Sigmoid colon (tissue), 7 donors: ENCODE results near the gene BICC1. TPM values are rescaled to one million over a fixed set of nuclear protein-coding genes. Genes with fewer than 3 reads are reported as not detected.
A peak's percentile ranks its signal among the peaks of the same experiment; 100 is the strongest.

Experiments
- DNase-seq: peaks from one replicate; pipeline ENCODE4 v3.0.0-alpha.2; 2019
- H3K27ac ChIP-seq, 4 donors: fragments of 200-600 bp; sonication (generic); one replicate each; pipeline ENCODE4 v1.5.1; 2016 to 2019; ENCODE audit warnings: mild to moderate bottlenecking in 1 of 4
- H3K27me3 ChIP-seq, 3 donors: fragments of 200-600 bp; sonication (generic); one replicate each; pipeline ENCODE4 v1.5.1; 2019; ENCODE audit warnings: mild to moderate bottlenecking in 1 of 3
- H3K36me3 ChIP-seq, 4 donors: fragments of 200-600 bp; sonication (generic); one replicate each; pipeline ENCODE4 v1.5.1; 2016 to 2019
- H3K4me1 ChIP-seq, 4 donors: fragments of 200-600 bp; sonication (generic); one replicate each; pipeline ENCODE4 v1.5.1; 2017 to 2019
- H3K4me3 ChIP-seq, 4 donors: fragments of 200-600 bp; sonication (generic); one replicate each; pipeline ENCODE4 v1.5.1; 2017 to 2019; ENCODE audit warnings: mild to moderate bottlenecking in 2 of 4, moderate library complexity in 1 of 4
- H3K9me3 ChIP-seq, 4 donors: fragments of 200-600 bp in 3 of 4; sonication (generic) in 3 of 4; one replicate each; pipeline versions ENCODE4 v1.5.1 to v1.6.1; 2013 to 2019
- CTCF ChIP-seq, 4 experiments: fragments of 450-650 bp in 3 of 4; fragments of 200-600 bp in 1 of 4; IDR thresholded peaks; one replicate each; pipeline ENCODE4 v1.5.1; 2016 to 2019; ENCODE audit warnings: antibody characterized with exemption in 4 of 4, mild to moderate bottlenecking in 3 of 4, moderate library complexity in 2 of 4
- EP300 ChIP-seq, 4 donors: sonication (generic); formaldehyde crosslinking; IDR thresholded peaks; one replicate each; pipeline ENCODE4 v1.6.1; 2017; ENCODE audit warnings: antibody characterized with exemption in 4 of 4
- POLR2A ChIP-seq, 2 donors: fragments of 450-650 bp; IDR thresholded peaks; one replicate each; pipeline ENCODE4 v1.6.1; 2016; ENCODE audit warnings: antibody characterized with exemption in 2 of 2, mild to moderate bottlenecking in 2 of 2, moderate library complexity in 2 of 2
- POLR2AphosphoS5 ChIP-seq, 4 donors: sonication (generic); formaldehyde crosslinking; IDR thresholded peaks; one replicate each; pipeline ENCODE4 v1.6.1; 2017; ENCODE audit warnings: antibody characterized with exemption in 4 of 4
- WGBS, 2 donors: extraction: QIAGEN DNeasy Blood & Tissue Kit; methylation state at CpG; one replicate each; pipeline ENCODE4 v1.1.7; 2013; 5-methylcytosine and 5-hydroxymethylcytosine counted together
- intact Hi-C: fragments of 100-400 bp; cut with DNase I; formaldehyde crosslinking; loops from one replicate; pipeline ENCODE4 v1.15.1; 2023
- polyA plus RNA-seq, 3 donors: library from polyadenylated mRNA; stranded (reverse); fragments of 200-250 nt; gene quantifications; one replicate each; pipeline ENCODE4 v1.2.3, GENCODE V29; 2013
- total RNA-seq, 4 donors: library from RNA; depleted of rRNA; stranded (reverse); fragments of >200 nt; gene quantifications; one replicate each; pipeline ENCODE4 v1.1.0, GENCODE V29; 2016
- donor health status: healthy with polysubstance abuse.
- donor health status: Bipolar disorder and iron deficiency.
- donor health status: healthy.

Gene BICC1
- total and polyA plus RNA-seq, 7 donors, result 0.46 to 17.3 (median 7.9) TPM

GRCh38 chr10:58772758-58773157 lies 260.1 kb downstream of the BICC1 start:
- Histone ChIP-seq H3K27me3 (no peaks in the 10 kb centered on the region), H3K36me3 (no peaks in the 10 kb centered on the region), H3K4me1 (peaks cover 0 to 11% (median 0%) of the 10 kb centered on the region in 4 donors), H3K4me3 (no peak overlapping the region), H3K9me3 (peaks cover 0 to under 1% (median 0%) of the 10 kb centered on the region in 4 donors), H3K27ac (no peak overlapping the region)
- 92 to 96% methylated on average over 3 of the region's 3 CpGs for WGBS, 2 donors
- intact Hi-C loops, result no loop called here
- TF ChIP-seq POLR2A (IDR thresholded peaks at IDR 0.05) (no peak), EP300 (IDR thresholded peaks at IDR 0.05) (no peak), CTCF (IDR thresholded peaks at IDR 0.05) (no peak), POLR2AphosphoS5 (IDR thresholded peaks at IDR 0.05) (no peak)
- no peak for DNase-seq

DNA sequence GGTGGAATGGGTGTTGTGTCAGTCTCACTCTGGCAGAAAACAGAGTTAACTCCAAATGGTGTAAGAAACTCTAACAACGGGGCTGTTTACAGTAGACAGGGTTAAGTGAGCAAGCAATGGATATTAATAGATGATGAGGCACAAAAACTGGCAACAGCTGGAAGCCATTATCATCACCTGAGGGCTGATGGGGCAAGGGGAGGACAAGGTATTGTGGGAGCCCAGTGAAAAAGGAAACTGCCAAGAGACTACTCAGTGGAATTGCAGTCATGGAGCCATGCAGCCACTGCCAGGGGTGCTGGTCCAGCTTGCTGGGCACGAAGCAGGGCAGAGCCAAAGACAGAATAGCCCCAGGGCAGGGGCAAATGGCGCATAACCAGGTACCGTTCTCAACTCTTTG lies 260.7 kb downstream of the BICC1 start:
- intact Hi-C loops, result no loop called here
- Histone ChIP-seq H3K4me1 (peaks cover 0 to 11% (median 0%) of the 10 kb centered on the region in 4 donors), H3K27ac (peak overlapping the region in 1 of 4 donors; percentile 24), H3K27me3 (no peaks in the 10 kb centered on the region), H3K4me3 (no peak overlapping the region), H3K36me3 (no peaks in the 10 kb centered on the region), H3K9me3 (no peaks in the 10 kb centered on the region)
- DNase-seq, result no peak
- WGBS, 2 donors, result 87 to 91% methylated on average over 4 of the region's 4 CpGs
- TF ChIP-seq POLR2A (IDR thresholded peaks at IDR 0.05) (no peak), EP300 (IDR thresholded peaks at IDR 0.05) (no peak), POLR2AphosphoS5 (IDR thresholded peaks at IDR 0.05) (no peak), CTCF (IDR thresholded peaks at IDR 0.05) (no peak)

DNA sequence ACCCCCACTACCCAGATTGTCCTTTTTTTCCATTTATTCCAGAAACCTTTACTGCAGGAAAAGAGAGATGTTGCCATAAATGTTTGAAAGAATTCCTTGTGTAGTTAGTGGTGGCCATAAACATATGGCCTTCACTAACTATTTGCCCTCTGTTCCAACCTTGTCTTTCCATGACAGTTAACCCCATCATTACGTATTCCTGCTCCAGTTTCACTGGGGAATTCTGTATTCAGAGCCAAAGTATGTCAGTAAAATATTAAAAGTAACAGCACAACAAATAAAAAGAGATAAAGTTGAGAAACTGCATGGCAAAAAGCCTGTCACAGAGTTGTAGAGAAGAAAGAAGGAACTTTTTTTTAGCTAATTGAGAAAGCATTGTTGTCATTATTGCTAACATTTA lies 261.3 kb downstream of the BICC1 start:
- H3K27ac ChIP-seq, result no peak overlapping the region
- intact Hi-C loops, result no loop called here

GRCh38 chr10:58775960-58776567 lies 263.4 kb downstream of the BICC1 start:
- no peaks in the 10 kb centered on the region for H3K9me3 ChIP-seq
- peaks cover 0 to 17% (median 0%) of the 10 kb centered on the region in 4 donors for H3K4me1 ChIP-seq
- peak in 3 of 4 donors; percentile 36 to 53 (median 53) for TF ChIP-seq POLR2AphosphoS5 (IDR thresholded peaks at IDR 0.05)
- no peak for TF ChIP-seq EP300 (IDR thresholded peaks at IDR 0.05)
- WGBS, 2 donors, result 58 to 70% methylated on average over 4 of the region's 4 CpGs
- H3K27ac ChIP-seq, result peak overlapping the region in 2 of 4 donors; percentile 10 to 12
- no peak for DNase-seq
- intact Hi-C loops, result no loop called here
- no peak overlapping the region for H3K4me3 ChIP-seq
- no peaks in the 10 kb centered on the region for H3K27me3 ChIP-seq
- H3K36me3 ChIP-seq, result no peaks in the 10 kb centered on the region

More for the DNA sequence above, 261.3 kb downstream of the BICC1 start:
- no peak for TF ChIP-seq CTCF (IDR thresholded peaks at IDR 0.05)
- no peak for TF ChIP-seq POLR2AphosphoS5 (IDR thresholded peaks at IDR 0.05)
- no peak for TF ChIP-seq EP300 (IDR thresholded peaks at IDR 0.05)
- no peak for TF ChIP-seq POLR2A (IDR thresholded peaks at IDR 0.05)
- Histone ChIP-seq H3K36me3 (no peaks in the 10 kb centered on the region), H3K27me3 (no peaks in the 10 kb centered on the region), H3K4me3 (no peak overlapping the region), H3K9me3 (no peaks in the 10 kb centered on the region), H3K4me1 (peaks cover 0 to 16% (median 0%) of the 10 kb centered on the region in 4 donors)
- WGBS, 2 donors, result 46 to 78% methylated on average over 1 of the region's 1 CpG
- DNase-seq, result no peak

DNA sequence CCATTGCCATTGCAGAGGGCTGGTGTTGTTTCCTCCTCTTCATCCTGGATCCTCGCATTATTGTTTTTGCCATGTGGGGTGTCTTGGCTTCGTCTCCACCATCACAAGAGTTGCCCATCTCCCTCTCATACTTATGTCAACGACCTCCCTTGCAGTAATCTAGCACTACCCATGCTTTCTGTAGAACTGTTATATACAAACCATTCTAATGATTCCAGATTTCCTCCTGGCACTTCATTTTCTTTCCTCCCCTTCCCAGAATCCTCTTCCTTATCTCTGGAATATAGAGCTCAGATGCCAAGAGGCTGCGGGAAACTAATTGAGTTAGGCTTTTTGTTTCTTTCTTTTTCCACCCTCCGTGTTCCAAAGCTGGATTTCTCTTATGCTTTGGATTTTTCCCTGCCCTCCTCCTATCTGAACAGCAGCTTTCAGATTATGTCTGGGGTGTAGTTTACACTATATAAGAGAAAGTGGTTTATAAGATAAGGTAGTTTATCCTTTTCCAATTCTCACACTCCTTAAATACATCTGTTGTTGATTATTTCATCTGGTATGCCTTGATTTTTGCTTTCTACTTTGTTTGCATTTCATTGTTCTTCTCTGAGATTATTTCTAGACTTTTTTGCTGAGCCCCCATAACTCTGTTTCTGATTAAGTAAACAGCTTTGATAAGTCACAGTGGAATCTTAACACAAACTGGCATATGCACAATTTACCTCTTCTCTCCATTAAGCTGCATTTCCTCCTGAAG lies 264.1 kb downstream of the BICC1 start:
- H3K4me1 ChIP-seq, result peaks cover 0 to 17% (median under 1%) of the 10 kb centered on the region in 4 donors
- WGBS, 2 donors, result 80 to 82% methylated on average over 5 of the region's 5 CpGs
- no peaks in the 10 kb centered on the region for H3K9me3 ChIP-seq
- no peak overlapping the region for H3K4me3 ChIP-seq
- DNase-seq, result no peak
- H3K36me3 ChIP-seq, result no peaks in the 10 kb centered on the region
- H3K27ac ChIP-seq, result peak overlapping the region in 1 of 4 donors; percentile 12
- H3K27me3 ChIP-seq, result no peaks in the 10 kb centered on the region
- intact Hi-C loops, result no loop called here
- TF ChIP-seq EP300 (IDR thresholded peaks at IDR 0.05) (no peak), CTCF (IDR thresholded peaks at IDR 0.05) (no peak), POLR2AphosphoS5 (IDR thresholded peaks at IDR 0.05) (no peak), POLR2A (IDR thresholded peaks at IDR 0.05) (no peak)
